Left lung (tissue), 14 donors: Measurements from ENCODE around the gene LRRC18. TPM values are rescaled to one million over a fixed set of nuclear protein-coding genes. Genes with fewer than 3 reads are reported as not detected.

Experiments used
- ATAC-seq: fragments of 200-7000 bp; cut with Tn5 transposase; one replicate; pipeline ENCODE4 v1.9.1; 2020; ENCODE audit warnings: moderate library complexity
- DNase-seq, 4 donors: peaks; one replicate each; pipeline ENCODE4 v3.0.0-alpha.2; 2013 to 2020
- H3K27ac ChIP-seq, 2 donors: fragments of 200-600 bp; sonication (generic) in 1 of 2; one replicate each; pipeline versions ENCODE4 v1.5.0 to v1.8.0; 2020 to 2021
- H3K27me3 ChIP-seq, 2 donors: fragments of 200-600 bp; sonication (generic) in 1 of 2; one replicate each; pipeline versions ENCODE4 v1.5.0 to v1.8.0; 2020 to 2021
- H3K36me3 ChIP-seq, 2 donors: fragments of 200-600 bp; sonication (generic) in 1 of 2; one replicate each; pipeline versions ENCODE4 v1.5.0 to v1.8.0; 2020 to 2021
- H3K4me1 ChIP-seq, 2 donors: fragments of 200-600 bp; one replicate each; pipeline ENCODE4 v1.8.0; 2021
- H3K4me3 ChIP-seq, 2 donors: fragments of 200-600 bp; sonication (generic) in 1 of 2; one replicate each; pipeline versions ENCODE4 v1.5.0 to v1.8.0; 2020 to 2021; ENCODE audit warnings: mild to moderate bottlenecking in 1 of 2
- H3K9me3 ChIP-seq, 2 donors: fragments of 200-600 bp; sonication (generic) in 1 of 2; one replicate each; pipeline versions ENCODE4 v1.5.0 to v1.8.0; 2020 to 2021
- CTCF ChIP-seq, 2 donors: fragments of 200-600 bp; sonication (generic) in 1 of 2; IDR thresholded peaks; one replicate each; pipeline versions ENCODE4 v1.5.0 to v1.8.0; 2021; ENCODE audit warnings: antibody characterized with exemption in 2 of 2
- intact Hi-C, 2 donors: fragments of 100-400 bp; cut with DNase I; formaldehyde crosslinking; loops; one replicate each; pipeline versions ENCODE4 v1.11.2 to v1.14.2; 2022
- long read RNA-seq, 12 donors: library from polyadenylated mRNA in 2 of 12; unstranded in 2 of 12; transcript quantifications; one replicate each; pipeline ENCODE4 v2.0.0 and lab custom pipeline, GENCODE V29; 2019 to 2026
- polyA plus RNA-seq, 6 donors: library from polyadenylated mRNA; unstranded; fragments of 120-200 nt; gene quantifications; one replicate each; pipeline ENCODE4 v1.2.1, GENCODE V29; 2013; ENCODE audit not compliant: insufficient read length in 6 of 6
- total RNA-seq, 2 donors: library from RNA; stranded (reverse); fragmentation: NEBNext Ultra II Directional; extraction: Animal tissue kit (Norgen Biotek cat#: 25700); gene quantifications; one replicate each; pipeline ENCODE4 v1.2.1, GENCODE V29; 2021
- donor health status: DM: no; HTN: yes; CAD: no.
- donor health status: DM: no; HTN: no; CAD: no.

LRRC18 gene
- total RNA-seq: 1 to 10 TPM in 1 of 2 donors, under 1 TPM in 1; 0.50 to 1.2 TPM
- 1 to 10 TPM; 1.1 to 2.1 (median 1.7) TPM for polyA plus RNA-seq
- long read RNA-seq, donor 1, partial matches to known transcripts: 0 of 1 reads
- long read RNA-seq, donor 1, other reads (novel, unspliced or antisense): 0 of 1 reads
- long read RNA-seq, donor 2: 0 reads
- long read RNA-seq, donor 3, partial matches to known transcripts: 0 of 1 reads
- long read RNA-seq, donor 3, other reads (novel, unspliced or antisense): 0 of 1 reads
- long read RNA-seq, donor 4: 0 reads
- long read RNA-seq, donor 5: 0 reads
- long read RNA-seq, donor 6: 0 reads
- long read RNA-seq, donor 7: 0 reads
- long read RNA-seq, donor 8, partial matches to known transcripts: 0 of 1 reads
- long read RNA-seq, donor 8, other reads (novel, unspliced or antisense): 0 of 1 reads
- long read RNA-seq, donor 9: 0 reads
- long read RNA-seq, donor 10: 0 reads
- long read RNA-seq, donor 11: 0 reads
- long read RNA-seq, donor 12, partial matches to known transcripts: 0 of 1 reads
- long read RNA-seq, donor 12, other reads (novel, unspliced or antisense): 0 of 1 reads

- intact Hi-C loops: no loop called here
- Histone ChIP-seq H3K27me3 (no peaks in the 10 kb centered on the region), H3K27ac (no peak within 1 kb of the TSS), H3K4me1 (no peaks in the 10 kb centered on the region), H3K36me3 (no peaks in the 10 kb centered on the region), H3K9me3 (no peaks in the 10 kb centered on the region), H3K4me3 (no peak within 1 kb of the TSS)
- no peak for DNase-seq
- TF ChIP-seq CTCF (IDR thresholded peaks at IDR 0.05): no peak
- no peak for ATAC-seq
Measured at GRCh38 chr10:48939790-48940325, at the start of gene LRRC18. LRRC18 (minus strand) TSS chr10:48939840; CDS start chr10:48914155, 25,685 bp downstream.

- Histone ChIP-seq H3K9me3 (no peaks in the 10 kb centered on the region), H3K4me3 (no peak overlapping the region), H3K4me1 (no peaks in the 10 kb centered on the region), H3K36me3 (peaks cover 0 to 4% of the 10 kb centered on the region in 2 donors), H3K27ac (no peak overlapping the region), H3K27me3 (no peaks in the 10 kb centered on the region)
- intact Hi-C loops: loop anchor here in 1 of 2 donors (10.0 kb wide), 2 partner anchors 179 to 529 kb away; no protein-coding TSS in a partner anchor
- no peak for ATAC-seq
- no peak for DNase-seq
- TF ChIP-seq CTCF (IDR thresholded peaks at IDR 0.05): no peak
Measured at GRCh38 chr10:48985621-48986158, 46.0 kb upstream of the LRRC18 start.

GRCh38 chr10:48983648-48984351, 44.2 kb upstream of the LRRC18 start:
- Histone ChIP-seq H3K27ac (no peak overlapping the region), H3K4me1 (no peaks in the 10 kb centered on the region), H3K4me3 (no peak overlapping the region), H3K27me3 (no peaks in the 10 kb centered on the region), H3K36me3 (peaks cover 0 to 4% of the 10 kb centered on the region in 2 donors), H3K9me3 (no peaks in the 10 kb centered on the region)
- intact Hi-C loops: loop anchor here in 1 of 2 donors (10.0 kb wide), 2 partner anchors 181 to 531 kb away; no protein-coding TSS in a partner anchor
- ATAC-seq (no peak), DNase-seq (no peak)
- TF ChIP-seq CTCF (IDR thresholded peaks at IDR 0.05): no peak

GRCh38 chr10:48982584-48982983, 42.9 kb upstream of the LRRC18 start:
- intact Hi-C loops: loop anchor here in 1 of 2 donors (10.0 kb wide), 2 partner anchors 182 to 532 kb away; no protein-coding TSS in a partner anchor
- no peak for ATAC-seq
- Histone ChIP-seq H3K27me3 (no peaks in the 10 kb centered on the region), H3K4me1 (no peaks in the 10 kb centered on the region), H3K9me3 (no peaks in the 10 kb centered on the region), H3K36me3 (peaks cover 0 to 13% of the 10 kb centered on the region in 2 donors), H3K27ac (no peak overlapping the region), H3K4me3 (no peak overlapping the region)
- no peak for TF ChIP-seq CTCF (IDR thresholded peaks at IDR 0.05)
- DNase-seq: no peak
